Smooth muscle cell (in vitro differentiated cells): Measurements from ENCODE around the gene SSC5D. TPM values are rescaled to one million over a fixed set of nuclear protein-coding genes. Genes with fewer than 3 reads are reported as not detected.

Experiments
- DNase-seq: peaks from one replicate; lab custom pipeline; 2025; ENCODE audit not compliant: unreplicated experiment; lab: John Stamatoyannopoulos, UW
- H2AFZ ChIP-seq: fragments of 200-600 bp; sonication (generic); 2 replicates; pipeline ENCODE4 v1.6.0; 2016; ENCODE audit warnings: antibody characterized with exemption, low read depth, mild to moderate bottlenecking
- H3F3A ChIP-seq: fragments of 200-600 bp; sonication (generic); 2 replicates; pipeline ENCODE4 v1.6.0; 2017; ENCODE audit warnings: antibody characterized with exemption, low read depth
- H3K27ac ChIP-seq: fragments of 200-600 bp; sonication (generic); 2 replicates; pipeline ENCODE4 v1.5.1; 2016; ENCODE audit warnings: low read depth, mild to moderate bottlenecking
- H3K27me3 ChIP-seq: fragments of 200-600 bp; sonication (generic); 2 replicates; pipeline ENCODE4 v1.6.1; 2016; ENCODE audit warnings: low read depth, mild to moderate bottlenecking
- H3K36me3 ChIP-seq: fragments of 200-600 bp; sonication (generic); 2 replicates; pipeline ENCODE4 v1.5.1; 2016; ENCODE audit warnings: low read depth
- H3K4me1 ChIP-seq: fragments of 200-600 bp; sonication (generic); 2 replicates; pipeline ENCODE4 v1.5.1; 2016; ENCODE audit warnings: low read depth
- H3K4me2 ChIP-seq: fragments of 200-600 bp; sonication (generic); 2 replicates; pipeline ENCODE4 v1.6.0; 2016; ENCODE audit warnings: mild to moderate bottlenecking
- H3K4me3 ChIP-seq: fragments of 200-600 bp; sonication (generic); 2 replicates; pipeline ENCODE4 v1.5.1; 2016; ENCODE audit warnings: mild to moderate bottlenecking
- H3K79me2 ChIP-seq: fragments of 200-600 bp; sonication (generic); 2 replicates; pipeline ENCODE4 v1.6.0; 2016; ENCODE audit warnings: low read depth, mild to moderate bottlenecking
- H3K9ac ChIP-seq: fragments of 200-600 bp; sonication (generic); 2 replicates; pipeline ENCODE4 v1.6.0; 2016; ENCODE audit warnings: low read depth
- H3K9me3 ChIP-seq: fragments of 200-600 bp; sonication (generic); replicated peaks from 2 replicates; pipeline ENCODE4 v1.5.1; 2016; ENCODE audit warnings: low read depth
- H4K20me1 ChIP-seq: fragments of 200-600 bp; sonication (generic); 2 replicates; pipeline ENCODE4 v1.6.0; 2016; ENCODE audit warnings: low read depth
- CTCF ChIP-seq: fragments of 200-600 bp; sonication (generic); IDR thresholded peaks from 2 replicates; pipeline ENCODE4 v1.5.1; 2017; ENCODE audit warnings: borderline replicate concordance, mild to moderate bottlenecking, antibody characterized with exemption; ENCODE audit not compliant: insufficient read depth, poor library complexity, severe bottlenecking
- WGBS: methylation state at CpG from one replicate; pipeline ENCODE4 v1.1.7; 2016; ENCODE audit warnings: low lambda C conversion rate; 5-methylcytosine and 5-hydroxymethylcytosine counted together
- polyA plus RNA-seq: library from polyadenylated mRNA; unstranded; fragments of >200 nt; fragmentation: Nextera tagmentation; extraction: Ambion mirVana; gene quantifications from 2 replicates; pipeline ENCODE4 v1.2.1, GENCODE V29; 2016
- total RNA-seq: library from RNA; depleted of rRNA; stranded (reverse); fragments of >200 nt; gene quantifications from 2 replicates; pipeline ENCODE4 v1.2.3, GENCODE V29; 2014

SSC5D gene
- total and polyA plus RNA-seq, 2 experiments from 2014 or later = 3.8 to 11.2 TPM

DNA sequence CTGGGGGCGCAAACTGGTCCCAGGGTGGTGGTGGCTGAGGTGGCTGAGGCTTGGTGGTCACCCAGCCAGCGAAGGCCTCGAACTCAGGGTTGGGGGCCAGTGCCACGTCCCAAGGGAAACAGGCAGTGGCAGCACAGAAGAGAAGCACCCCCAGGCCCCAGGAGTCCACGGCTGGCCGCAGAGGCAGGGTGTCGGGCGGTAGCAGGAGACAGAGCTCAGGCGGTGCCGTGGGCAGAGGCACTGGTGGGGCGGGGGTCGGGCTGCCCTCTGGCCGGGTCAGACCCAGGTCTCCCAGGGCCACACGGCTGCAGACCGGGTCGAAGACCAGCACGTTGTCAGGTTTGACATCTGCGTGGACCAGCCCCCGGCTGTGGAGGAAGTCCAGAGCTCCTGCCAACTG, 52.9 kb downstream of the SSC5D start:
- H4K20me1 ChIP-seq = no peaks in the 10 kb centered on the region
- H3K4me1 ChIP-seq = no peaks in the 10 kb centered on the region
- WGBS = 85% methylated on average over 11 of the region's 19 CpGs
- DNase-seq = no peak
- H3K4me2 ChIP-seq = no peak overlapping the region
- no peak overlapping the region for H3K9ac ChIP-seq
- no peaks in the 10 kb centered on the region for H3F3A ChIP-seq
- H3K27ac ChIP-seq = no peak overlapping the region
- H2AFZ ChIP-seq = no peak overlapping the region
- H3K9me3 ChIP-seq = no peaks in the 10 kb centered on the region
- no peaks in the 10 kb centered on the region for H3K27me3 ChIP-seq
- TF ChIP-seq CTCF = no peak
- no peaks in the 10 kb centered on the region for H3K79me2 ChIP-seq
- no peak overlapping the region for H3K4me3 ChIP-seq
- no peaks in the 10 kb centered on the region for H3K36me3 ChIP-seq

DNA sequence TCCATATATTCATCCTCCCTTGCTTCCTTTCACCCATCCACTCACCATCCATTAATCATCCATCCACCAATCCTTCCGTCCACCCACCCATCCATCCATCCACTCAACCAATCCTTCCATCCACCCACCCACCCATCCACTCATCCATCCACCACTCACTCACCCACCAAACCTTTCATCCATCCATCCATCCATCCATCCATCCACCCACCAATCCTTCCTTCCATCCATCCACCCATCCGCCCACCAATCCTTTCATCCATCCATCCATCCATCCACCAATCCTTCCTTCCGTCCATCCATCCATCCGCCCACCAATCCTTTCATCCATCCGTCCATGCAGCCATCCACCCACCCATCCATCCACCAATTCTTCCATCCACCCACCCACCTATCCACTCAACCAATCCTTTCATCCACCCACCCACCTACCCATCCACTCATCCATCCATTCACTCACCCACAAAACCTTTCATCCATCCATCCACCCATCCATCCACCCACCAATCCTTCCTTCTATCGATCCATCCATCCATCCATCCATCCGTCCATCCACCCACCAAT, 54.1 kb downstream of the SSC5D start:
- no peak overlapping the region for H3K27ac ChIP-seq
- no peaks in the 10 kb centered on the region for H4K20me1 ChIP-seq
- H3K4me2 ChIP-seq = no peak overlapping the region
- peaks cover 4% of the 10 kb centered on the region for H3K4me1 ChIP-seq
- no peaks in the 10 kb centered on the region for H3K36me3 ChIP-seq
- H3K9me3 ChIP-seq = no peaks in the 10 kb centered on the region
- H3F3A ChIP-seq = no peaks in the 10 kb centered on the region
- DNase-seq = no peak
- H2AFZ ChIP-seq = no peak overlapping the region
- WGBS = 91% methylated on average over 7 of the region's 7 CpGs
- no peak overlapping the region for H3K4me3 ChIP-seq
- H3K9ac ChIP-seq = no peak overlapping the region
- no peaks in the 10 kb centered on the region for H3K79me2 ChIP-seq
- no peaks in the 10 kb centered on the region for H3K27me3 ChIP-seq
- TF ChIP-seq CTCF = no peak

DNA sequence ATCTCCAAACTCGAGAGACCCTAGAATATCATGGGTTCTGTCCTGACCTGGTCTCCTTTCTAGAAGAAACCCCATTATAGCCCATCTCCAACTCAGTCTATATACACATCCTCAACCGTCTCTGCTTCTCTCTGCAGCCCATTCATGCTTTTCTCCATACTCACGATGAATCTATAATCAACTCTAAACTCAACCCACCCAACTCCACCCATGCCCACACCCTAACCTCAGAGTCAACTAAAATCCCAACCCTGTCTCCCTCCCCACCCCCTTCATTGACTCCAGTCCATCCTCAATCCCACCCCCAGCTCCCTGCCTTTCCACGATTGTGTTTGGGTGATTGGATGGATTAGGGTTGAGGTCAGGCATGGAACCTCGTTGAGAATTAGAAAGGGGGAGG, 55.3 kb downstream of the SSC5D start:
- no peak overlapping the region for H3K27ac ChIP-seq
- no peaks in the 10 kb centered on the region for H3F3A ChIP-seq
- H3K9me3 ChIP-seq = no peaks in the 10 kb centered on the region
- no peak overlapping the region for H2AFZ ChIP-seq
- DNase-seq = no peak
- no peak for TF ChIP-seq CTCF
- H3K4me1 ChIP-seq = peaks cover 9% of the 10 kb centered on the region
- no peaks in the 10 kb centered on the region for H3K36me3 ChIP-seq
- H4K20me1 ChIP-seq = no peaks in the 10 kb centered on the region
- H3K4me3 ChIP-seq = no peak overlapping the region
- 78% methylated on average over 5 of the region's 5 CpGs for WGBS
- no peaks in the 10 kb centered on the region for H3K79me2 ChIP-seq
- no peak overlapping the region for H3K9ac ChIP-seq
- no peaks in the 10 kb centered on the region for H3K27me3 ChIP-seq
- no peak overlapping the region for H3K4me2 ChIP-seq

DNA sequence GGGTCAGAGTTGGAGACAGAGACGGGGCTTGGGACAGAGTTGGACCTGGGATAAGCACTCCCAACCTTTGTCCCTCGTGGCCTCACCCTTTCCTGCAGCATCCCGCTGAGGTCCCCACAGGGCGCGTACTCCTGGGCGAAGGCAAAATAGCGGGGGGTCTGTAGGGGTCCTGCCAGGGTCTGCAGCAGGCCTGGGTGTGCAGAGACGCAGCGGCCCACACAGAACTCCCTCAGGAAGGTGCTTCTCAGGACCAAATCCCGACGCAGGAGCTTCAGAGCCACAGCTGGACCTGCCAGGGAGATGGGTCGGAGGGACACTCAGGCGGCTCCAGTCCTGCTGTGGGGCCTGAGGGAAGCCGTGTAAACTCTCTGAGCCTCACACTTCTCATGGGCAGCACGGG, 55.8 kb downstream of the SSC5D start:
- Histone ChIP-seq H3K27me3 (no peaks in the 10 kb centered on the region), H3K4me1 (peaks cover 10% of the 10 kb centered on the region), H3K4me3 (no peak overlapping the region), H3K9me3 (no peaks in the 10 kb centered on the region), H4K20me1 (no peaks in the 10 kb centered on the region), H3K27ac (no peak overlapping the region), H2AFZ (no peak overlapping the region), H3K79me2 (no peaks in the 10 kb centered on the region), H3K36me3 (no peaks in the 10 kb centered on the region), H3K4me2 (no peak overlapping the region), H3F3A (no peaks in the 10 kb centered on the region), H3K9ac (no peak overlapping the region)
- no peak for TF ChIP-seq CTCF
- DNase-seq = no peak
- WGBS = 87% methylated on average over 14 of the region's 15 CpGs
